Fibroblast of pulmonary artery (primary cell): ENCODE data around the gene FAM204A.

Experiments used
- DNase-seq: peaks from one replicate; pipeline ENCODE4 v3.0.0-alpha.2; 2010; ENCODE audit warnings: low read depth
- H3K4me3 ChIP-seq: replicated peaks from 2 replicates; pipeline ENCODE4 v1.5.1; 2011; ENCODE audit warnings: low read depth, mild to moderate bottlenecking, control low read depth, low read length, moderate library complexity
- TF ChIP-seq, protein P1 (sequence below): IDR thresholded peaks from 2 replicates; pipeline ENCODE4 v1.5.1; 2011; ENCODE audit warnings: mild to moderate bottlenecking, control low read depth, low read length, inconsistent platforms; ENCODE audit errors: missing control alignments

Gene FAM204A

GRCh38 chr10:118290471-118290995 is 51.6 kb downstream of the FAM204A start:
- TF ChIP-seq, protein P1, sequence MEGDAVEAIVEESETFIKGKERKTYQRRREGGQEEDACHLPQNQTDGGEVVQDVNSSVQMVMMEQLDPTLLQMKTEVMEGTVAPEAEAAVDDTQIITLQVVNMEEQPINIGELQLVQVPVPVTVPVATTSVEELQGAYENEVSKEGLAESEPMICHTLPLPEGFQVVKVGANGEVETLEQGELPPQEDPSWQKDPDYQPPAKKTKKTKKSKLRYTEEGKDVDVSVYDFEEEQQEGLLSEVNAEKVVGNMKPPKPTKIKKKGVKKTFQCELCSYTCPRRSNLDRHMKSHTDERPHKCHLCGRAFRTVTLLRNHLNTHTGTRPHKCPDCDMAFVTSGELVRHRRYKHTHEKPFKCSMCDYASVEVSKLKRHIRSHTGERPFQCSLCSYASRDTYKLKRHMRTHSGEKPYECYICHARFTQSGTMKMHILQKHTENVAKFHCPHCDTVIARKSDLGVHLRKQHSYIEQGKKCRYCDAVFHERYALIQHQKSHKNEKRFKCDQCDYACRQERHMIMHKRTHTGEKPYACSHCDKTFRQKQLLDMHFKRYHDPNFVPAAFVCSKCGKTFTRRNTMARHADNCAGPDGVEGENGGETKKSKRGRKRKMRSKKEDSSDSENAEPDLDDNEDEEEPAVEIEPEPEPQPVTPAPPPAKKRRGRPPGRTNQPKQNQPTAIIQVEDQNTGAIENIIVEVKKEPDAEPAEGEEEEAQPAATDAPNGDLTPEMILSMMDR = no peak
- DNase-seq = no peak
- no peak overlapping the region for H3K4me3 ChIP-seq

- TF ChIP-seq, protein P1 = no peak
- DNase-seq = no peak
- no peak overlapping the region for H3K4me3 ChIP-seq
Measured at GRCh38 chr10:118287076-118287806, 54.9 kb downstream of the FAM204A start.

DNA sequence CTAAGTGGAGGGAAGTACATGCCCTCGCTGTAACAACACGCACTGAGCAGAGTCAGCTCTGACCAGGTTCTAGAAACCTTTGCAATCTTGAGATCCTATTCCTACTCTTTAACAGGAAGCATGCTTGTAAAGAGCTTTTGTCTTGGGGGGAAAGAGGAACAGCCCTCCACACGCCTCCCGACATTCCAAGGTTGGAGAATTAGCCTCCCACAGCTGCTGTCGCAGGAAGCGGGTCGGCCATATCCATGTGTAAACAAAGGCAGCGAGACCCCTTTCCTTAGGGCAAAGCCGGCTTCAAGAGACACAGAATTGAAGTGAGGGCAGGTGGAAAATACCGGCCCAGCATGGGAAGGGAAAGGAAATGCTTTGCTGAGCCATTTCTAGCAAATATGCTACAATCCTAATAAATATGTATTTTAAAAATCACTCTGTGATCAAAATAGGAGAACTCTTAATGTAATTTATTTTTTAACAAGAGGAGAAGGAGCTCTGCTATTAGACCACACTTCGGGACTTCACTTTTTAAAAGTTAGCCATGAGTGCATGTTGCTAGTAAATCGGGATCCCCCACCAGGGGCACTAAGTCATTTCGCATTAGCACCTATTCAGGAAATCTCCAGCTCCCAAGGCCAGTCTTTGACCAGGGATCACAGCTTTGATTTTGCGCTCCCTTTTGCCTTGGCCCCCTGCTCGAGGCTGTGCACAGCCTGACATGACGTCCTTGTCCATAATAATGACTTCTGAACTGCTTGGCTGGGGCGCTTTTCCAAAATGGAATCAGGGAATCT is 55.9 kb downstream of the FAM204A start:
- DNase-seq = no peak
- TF ChIP-seq, protein P1 = no peak

GRCh38 chr10:118282670-118283069 is 59.5 kb downstream of the FAM204A start:
- DNase-seq = no peak
- TF ChIP-seq, protein P1 = no peak
- no peak overlapping the region for H3K4me3 ChIP-seq

More for the DNA sequence above, 55.9 kb downstream of the FAM204A start:
- no peak overlapping the region for H3K4me3 ChIP-seq

DNA sequence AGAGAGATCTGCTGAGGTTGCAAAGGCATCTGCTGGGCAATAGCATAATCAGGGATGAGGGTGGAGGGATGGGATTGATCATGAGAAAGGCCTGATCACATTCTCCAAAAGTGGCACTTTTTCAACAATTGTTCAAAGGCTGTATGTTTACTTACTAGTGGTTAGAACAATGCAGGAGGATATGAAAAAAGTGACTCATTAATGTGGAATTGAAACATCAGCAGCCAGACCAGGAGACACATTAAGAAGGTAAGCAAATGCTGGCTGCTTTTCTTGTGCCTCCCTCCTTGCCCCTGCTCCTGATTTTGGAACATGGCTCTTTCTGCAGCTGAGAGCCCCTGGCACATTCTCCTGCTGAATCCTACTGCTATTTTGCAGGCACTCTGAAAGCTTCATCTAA is 63.5 kb downstream of the FAM204A start:
- TF ChIP-seq, protein P1 = no peak
- peak; percentile 6 for DNase-seq
- no peak overlapping the region for H3K4me3 ChIP-seq

GRCh38 chr10:118277871-118278270 is 64.3 kb downstream of the FAM204A start:
- no peak for DNase-seq
- TF ChIP-seq, protein P1 = no peak
- no peak overlapping the region for H3K4me3 ChIP-seq
